Measurements from ENCODE around the gene PANK2. TPM values are rescaled to one million over a fixed set of nuclear protein-coding genes. Genes with fewer than 3 reads are reported as not detected.
"Not testable (repeated sequence)": the region's sequence is repeated elsewhere in the genome, so short reads cannot be mapped to it uniquely, and the experiment has no call there.

PANK2 gene
- total and polyA plus RNA-seq, 2 experiments from 2014 or later: 36.1 to 72.0 TPM

DNA sequence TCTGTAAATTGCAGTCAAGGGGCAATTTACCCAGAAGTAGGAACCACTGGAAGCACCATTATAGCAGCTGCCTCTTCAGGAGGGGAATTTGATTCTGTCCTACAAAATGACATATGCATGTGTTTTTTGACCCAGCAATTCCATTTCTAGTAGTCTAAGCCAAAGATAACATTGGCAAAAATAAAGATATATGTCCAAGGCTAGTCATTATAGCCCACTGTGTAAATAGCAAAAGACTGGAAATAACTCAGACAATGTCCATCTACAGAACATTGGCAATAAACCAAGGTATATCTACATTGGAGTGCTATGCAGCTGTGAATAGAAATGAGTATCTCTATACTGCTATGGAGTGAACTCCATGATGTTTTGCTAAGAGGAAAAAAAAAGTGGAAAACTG is 12.5 kb upstream of the PANK2 start (continued):
- no peak for TF ChIP-seq NANOG (IDR thresholded peaks at IDR 0.05; ENCODE audit: borderline replicate concordance)
- TF ChIP-seq, protein P1, sequence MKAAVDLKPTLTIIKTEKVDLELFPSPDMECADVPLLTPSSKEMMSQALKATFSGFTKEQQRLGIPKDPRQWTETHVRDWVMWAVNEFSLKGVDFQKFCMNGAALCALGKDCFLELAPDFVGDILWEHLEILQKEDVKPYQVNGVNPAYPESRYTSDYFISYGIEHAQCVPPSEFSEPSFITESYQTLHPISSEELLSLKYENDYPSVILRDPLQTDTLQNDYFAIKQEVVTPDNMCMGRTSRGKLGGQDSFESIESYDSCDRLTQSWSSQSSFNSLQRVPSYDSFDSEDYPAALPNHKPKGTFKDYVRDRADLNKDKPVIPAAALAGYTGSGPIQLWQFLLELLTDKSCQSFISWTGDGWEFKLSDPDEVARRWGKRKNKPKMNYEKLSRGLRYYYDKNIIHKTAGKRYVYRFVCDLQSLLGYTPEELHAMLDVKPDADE (IDR thresholded peaks at IDR 0.05): no peak

DNA sequence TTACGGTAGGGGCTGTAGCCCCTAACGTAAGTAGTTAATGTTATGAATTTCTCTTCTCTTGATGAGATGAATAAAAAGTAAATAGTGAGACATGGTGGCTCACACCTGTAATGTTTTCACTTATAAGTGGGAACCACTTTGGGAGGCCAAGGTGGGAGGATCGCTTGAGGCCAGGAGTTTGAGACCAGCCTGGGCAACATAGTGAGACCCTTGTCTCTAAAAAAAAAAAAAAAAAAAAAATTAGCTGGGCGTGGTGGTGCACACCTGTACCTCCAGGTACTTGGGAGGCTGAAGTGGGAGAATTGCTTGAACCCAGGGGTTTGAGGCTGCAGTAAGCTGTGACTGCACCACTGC is 10.3 kb upstream of the PANK2 start:
- H2AFZ ChIP-seq; H3K27ac ChIP-seq (ENCODE audit: low read depth); H3K36me3 Mint-ChIP-seq (ENCODE audit: low read depth); H3K9me2 ChIP-seq (ENCODE audit: insufficient read depth); H3K4me3 Mint-ChIP-seq; H3K36me3 ChIP-seq (ENCODE audit: insufficient read depth); ATAC-seq; H3F3A ChIP-seq (replicated peaks; ENCODE audit: low read depth); H3K9me3 Mint-ChIP-seq; H3K27ac Mint-ChIP-seq; H3K27me3 ChIP-seq (ENCODE audit: insufficient read depth); H3K27me3 Mint-ChIP-seq (ENCODE audit: insufficient read depth, low read depth, poor library complexity); H3K4me3 ChIP-seq; H3K4me1 ChIP-seq (ENCODE audit: insufficient read depth); H3K4me2 ChIP-seq; H3K4me1 Mint-ChIP-seq; DNase-seq (ENCODE audit: low spot score); H4K20me1 ChIP-seq (replicated peaks; ENCODE audit: insufficient read depth); H3K79me2 ChIP-seq (replicated peaks; ENCODE audit: insufficient read depth): not testable (repeated sequence)

DNA sequence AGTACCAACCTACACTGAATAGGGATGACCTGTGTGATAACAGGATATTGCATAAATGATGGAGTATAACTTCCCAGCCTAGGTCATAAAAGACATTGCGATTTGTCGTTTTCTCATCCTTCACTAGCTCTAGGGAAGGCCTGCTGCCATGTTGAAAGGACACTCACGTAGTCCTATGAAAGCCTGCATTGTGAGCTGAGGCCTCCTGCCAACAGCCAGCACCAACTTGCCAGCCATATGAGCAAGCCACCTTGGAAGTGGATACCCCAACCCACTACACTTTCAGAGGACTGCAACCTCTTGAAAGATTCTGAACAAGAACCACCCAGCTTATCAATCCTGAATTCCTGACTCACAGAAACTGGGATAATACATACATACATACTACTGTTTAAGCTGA is 3.5 kb upstream of the PANK2 start:
- Histone ChIP-seq H3K27me3 (ENCODE audit: insufficient read depth) (no peaks in the 10 kb centered on the region), H3K4me3 (no peak overlapping the region), H2AFZ (no peak overlapping the region), H3K4me1 (ENCODE audit: insufficient read depth) (peaks cover 9% of the 10 kb centered on the region), H3K9me2 (ENCODE audit: insufficient read depth) (no peaks in the 10 kb centered on the region), H3K4me2 (no peak overlapping the region), H3K27ac (ENCODE audit: low read depth) (no peak overlapping the region), H4K20me1 (replicated peaks; ENCODE audit: insufficient read depth) (peaks cover 2% of the 10 kb centered on the region), H3K36me3 (ENCODE audit: insufficient read depth) (no peaks in the 10 kb centered on the region), H3F3A (replicated peaks; ENCODE audit: low read depth) (no peaks in the 10 kb centered on the region), H3K79me2 (replicated peaks; ENCODE audit: insufficient read depth) (peaks cover 30% of the 10 kb centered on the region)
- ATAC-seq: no peak
- DNase-seq (ENCODE audit: low spot score): no peak
- Mint-ChIP-seq H3K9me3 (0 out of 3 replicates have a peak, but pooled peaks cover 2% of the 10 kb centered on the region), H3K27me3 (ENCODE audit: insufficient read depth, low read depth, poor library complexity) (peaks cover 19% of the 10 kb centered on the region), H3K27ac (no peak overlapping the region), H3K4me1 (peaks cover 14% of the 10 kb centered on the region), H3K4me3 (no peak overlapping the region), H3K36me3 (ENCODE audit: low read depth) (peaks cover 17% of the 10 kb centered on the region)
- TF ChIP-seq CREB1 (CRISPR knock-in tag; IDR thresholded peaks at IDR 0.05; ENCODE audit: low read depth): no peak
- TF ChIP-seq, protein P2, sequence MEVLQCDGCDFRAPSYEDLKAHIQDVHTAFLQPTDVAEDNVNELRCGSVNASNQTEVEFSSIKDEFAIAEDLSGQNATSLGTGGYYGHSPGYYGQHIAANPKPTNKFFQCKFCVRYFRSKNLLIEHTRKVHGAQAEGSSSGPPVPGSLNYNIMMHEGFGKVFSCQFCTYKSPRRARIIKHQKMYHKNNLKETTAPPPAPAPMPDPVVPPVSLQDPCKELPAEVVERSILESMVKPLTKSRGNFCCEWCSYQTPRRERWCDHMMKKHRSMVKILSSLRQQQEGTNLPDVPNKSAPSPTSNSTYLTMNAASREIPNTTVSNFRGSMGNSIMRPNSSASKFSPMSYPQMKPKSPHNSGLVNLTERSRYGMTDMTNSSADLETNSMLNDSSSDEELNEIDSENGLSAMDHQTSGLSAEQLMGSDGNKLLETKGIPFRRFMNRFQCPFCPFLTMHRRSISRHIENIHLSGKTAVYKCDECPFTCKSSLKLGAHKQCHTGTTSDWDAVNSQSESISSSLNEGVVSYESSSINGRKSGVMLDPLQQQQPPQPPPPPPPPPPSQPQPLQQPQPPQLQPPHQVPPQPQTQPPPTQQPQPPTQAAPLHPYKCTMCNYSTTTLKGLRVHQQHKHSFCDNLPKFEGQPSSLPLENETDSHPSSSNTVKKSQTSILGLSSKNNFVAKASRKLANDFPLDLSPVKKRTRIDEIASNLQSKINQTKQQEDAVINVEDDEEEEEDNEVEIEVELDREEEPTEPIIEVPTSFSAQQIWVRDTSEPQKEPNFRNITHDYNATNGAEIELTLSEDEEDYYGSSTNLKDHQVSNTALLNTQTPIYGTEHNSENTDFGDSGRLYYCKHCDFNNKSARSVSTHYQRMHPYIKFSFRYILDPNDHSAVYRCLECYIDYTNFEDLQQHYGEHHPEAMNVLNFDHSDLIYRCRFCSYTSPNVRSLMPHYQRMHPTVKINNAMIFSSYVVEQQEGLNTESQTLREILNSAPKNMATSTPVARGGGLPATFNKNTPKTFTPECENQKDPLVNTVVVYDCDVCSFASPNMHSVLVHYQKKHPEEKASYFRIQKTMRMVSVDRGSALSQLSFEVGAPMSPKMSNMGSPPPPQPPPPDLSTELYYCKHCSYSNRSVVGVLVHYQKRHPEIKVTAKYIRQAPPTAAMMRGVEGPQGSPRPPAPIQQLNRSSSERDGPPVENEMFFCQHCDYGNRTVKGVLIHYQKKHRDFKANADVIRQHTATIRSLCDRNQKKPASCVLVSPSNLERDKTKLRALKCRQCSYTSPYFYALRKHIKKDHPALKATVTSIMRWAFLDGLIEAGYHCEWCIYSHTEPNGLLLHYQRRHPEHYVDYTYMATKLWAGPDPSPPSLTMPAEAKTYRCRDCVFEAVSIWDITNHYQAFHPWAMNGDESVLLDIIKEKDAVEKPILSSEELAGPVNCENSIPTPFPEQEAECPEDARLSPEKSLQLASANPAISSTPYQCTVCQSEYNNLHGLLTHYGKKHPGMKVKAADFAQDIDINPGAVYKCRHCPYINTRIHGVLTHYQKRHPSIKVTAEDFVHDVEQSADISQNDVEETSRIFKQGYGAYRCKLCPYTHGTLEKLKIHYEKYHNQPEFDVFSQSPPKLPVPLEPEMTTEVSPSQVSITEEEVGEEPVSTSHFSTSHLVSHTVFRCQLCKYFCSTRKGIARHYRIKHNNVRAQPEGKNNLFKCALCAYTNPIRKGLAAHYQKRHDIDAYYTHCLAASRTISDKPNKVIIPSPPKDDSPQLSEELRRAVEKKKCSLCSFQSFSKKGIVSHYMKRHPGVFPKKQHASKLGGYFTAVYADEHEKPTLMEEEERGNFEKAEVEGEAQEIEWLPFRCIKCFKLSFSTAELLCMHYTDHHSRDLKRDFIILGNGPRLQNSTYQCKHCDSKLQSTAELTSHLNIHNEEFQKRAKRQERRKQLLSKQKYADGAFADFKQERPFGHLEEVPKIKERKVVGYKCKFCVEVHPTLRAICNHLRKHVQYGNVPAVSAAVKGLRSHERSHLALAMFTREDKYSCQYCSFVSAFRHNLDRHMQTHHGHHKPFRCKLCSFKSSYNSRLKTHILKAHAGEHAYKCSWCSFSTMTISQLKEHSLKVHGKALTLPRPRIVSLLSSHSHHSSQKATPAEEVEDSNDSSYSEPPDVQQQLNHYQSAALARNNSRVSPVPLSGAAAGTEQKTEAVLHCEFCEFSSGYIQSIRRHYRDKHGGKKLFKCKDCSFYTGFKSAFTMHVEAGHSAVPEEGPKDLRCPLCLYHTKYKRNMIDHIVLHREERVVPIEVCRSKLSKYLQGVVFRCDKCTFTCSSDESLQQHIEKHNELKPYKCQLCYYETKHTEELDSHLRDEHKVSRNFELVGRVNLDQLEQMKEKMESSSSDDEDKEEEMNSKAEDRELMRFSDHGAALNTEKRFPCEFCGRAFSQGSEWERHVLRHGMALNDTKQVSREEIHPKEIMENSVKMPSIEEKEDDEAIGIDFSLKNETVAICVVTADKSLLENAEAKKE (CRISPR knock-in tag; IDR thresholded peaks at IDR 0.05): no peak
- no peak for TF ChIP-seq STAT1 (IDR thresholded peaks at IDR 0.05; ENCODE audit: unreplicated experiment)
- no peak for TF ChIP-seq NANOG (IDR thresholded peaks at IDR 0.05; ENCODE audit: borderline replicate concordance)
- no peak for TF ChIP-seq EZH2 (IDR thresholded peaks at IDR 0.05; ENCODE audit: low read depth, unreplicated experiment)
- TF ChIP-seq ZNF114 (CRISPR knock-in tag; IDR thresholded peaks at IDR 0.05): no peak

Measured in GM23338 (cell line).